ENCODE measurements around the gene PLIN5. TPM values are rescaled to one million over a fixed set of nuclear protein-coding genes. Genes with fewer than 3 reads are reported as not detected.

The PLIN5 gene
- total RNA-seq, 1 experiment from 2014 or later, result 8.1 TPM

- Histone ChIP-seq H3K4me2 (ENCODE audit: low read length) (no peak overlapping the region), H3K9me2 (ENCODE audit: insufficient read depth) (no peaks in the 10 kb centered on the region), H2AFZ (ENCODE audit: low read depth, low read length, poor library complexity, severe bottlenecking) (no peak overlapping the region), H4K20me1 (ENCODE audit: insufficient read depth) (no peaks in the 10 kb centered on the region), H3K27ac (ENCODE audit: low read depth, low read length) (no peak overlapping the region), H3K36me3 (ENCODE audit: control insufficient read depth in 1 of 2, insufficient read depth in 2 of 2, low read length in 2 of 2) (peaks cover 0 to 15% of the 10 kb centered on the region in 2 experiments; a peak in 2 of 4 replicates), H3K79me2 (ENCODE audit: insufficient read depth, low read length) (no peaks in the 10 kb centered on the region), H3K27me3 (ENCODE audit: insufficient read depth, low read length) (no peaks in the 10 kb centered on the region), H3K9ac (ENCODE audit: low read length) (no peak overlapping the region), H3K9me3 (ENCODE audit: control insufficient read depth in 1 of 2, insufficient read depth in 1 of 2, low read depth in 1 of 2, low read length in 2 of 2) (no peaks in the 10 kb centered on the region), H3K4me1 (ENCODE audit: control insufficient read depth in 1 of 2, insufficient read depth in 2 of 2, low read length in 2 of 2) (peaks cover 0 to 3% of the 10 kb centered on the region in 2 experiments; a peak in 2 of 4 replicates), H3K4me3 (replicated peaks in 1 of 2; ENCODE audit: low read depth in 1 of 2, low read length in 2 of 2) (no peak overlapping the region)
- CTCF ChIA-PET, result no interaction called here
- POLR2A ChIA-PET, result no interaction called here
- TF ChIP-seq ZBTB33 (IDR thresholded peaks at IDR 0.05; ENCODE audit: extremely low read depth, insufficient replicate concordance, low read length) (no peak), SIN3A (IDR thresholded peaks at IDR 0.05; ENCODE audit: low read depth) (no peak), SRF (IDR thresholded peaks at IDR 0.05; ENCODE audit: low read depth) (no peak), EZH2phosphoT487 (IDR thresholded peaks at IDR 0.05; ENCODE audit: borderline replicate concordance) (no peak), ZNF274 (IDR thresholded peaks at IDR 0.05; ENCODE audit: low read depth, low read length) (no peak), RAD21 (IDR thresholded peaks at IDR 0.05; ENCODE audit: low read depth) (no peak), POLR2A (IDR thresholded peaks at IDR 0.05; ENCODE audit: borderline replicate concordance, extremely low read depth, insufficient read depth, insufficient read length) (no peak), MAX (IDR thresholded peaks at IDR 0.05) (no peak), EGR1 (IDR thresholded peaks at IDR 0.05; ENCODE audit: low read depth) (no peak), ATF3 (IDR thresholded peaks at IDR 0.05) (no peak), REST (IDR thresholded peaks at IDR 0.05; ENCODE audit: low read depth) (no peak), CEBPB (IDR thresholded peaks at IDR 0.05; ENCODE audit: low read depth) (no peak)
- RAD21 ChIA-PET (ENCODE audit: low non-redundant PET in 1 of 2, low total read pairs in 2 of 2, uncharacterized antibody in 2 of 2, unreplicated experiment in 2 of 2), result no interaction called here
- ATAC-seq (no peak), DNase-seq (ENCODE audit: low read depth, low spot score) (no peak)
- BruUV-seq (replicated peaks), result no TSS peak
- intact Hi-C loops (cut with micrococcal nuclease), result no loop called here
Measured at GRCh38 chr19:4499318-4499717, 35.7 kb downstream of the PLIN5 start.

Measured in HCT116 (cell line).